ENCODE measurements around the gene AACS. TPM values are rescaled to one million over a fixed set of nuclear protein-coding genes. Genes with fewer than 3 reads are reported as not detected.

The AACS gene
- total and polyA plus RNA-seq, 2 of the 13 experiments (the other 11 are each of a cell fraction or from before 2014, with no cell fraction given), result 23.3 to 28.8 TPM

DNA sequence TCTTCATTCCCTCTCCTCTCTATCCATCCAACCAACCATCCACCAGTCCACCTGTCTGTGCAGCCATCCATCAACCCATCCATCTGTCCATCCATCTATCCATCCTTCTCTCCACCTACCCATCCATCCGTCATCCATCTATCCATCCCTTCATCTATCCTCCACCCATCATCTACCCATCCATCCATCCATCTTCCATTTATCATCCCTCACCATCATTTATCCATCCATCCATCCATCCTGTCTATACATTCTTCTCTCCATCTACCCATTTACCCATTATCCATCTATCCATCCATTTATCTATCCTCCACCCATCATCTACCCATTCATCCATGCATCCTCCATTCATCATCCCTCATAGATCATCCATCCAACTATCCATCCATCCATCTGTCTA is 24.4 kb downstream of the AACS start:
- ATAC-seq (no peak), DNase-seq (ENCODE audit: low spot score) (no peak), FAIRE-seq (no peak)
- no TSS peak for BruUV-seq (replicated peaks)
- Histone ChIP-seq H2AFZ (ENCODE audit: low read length) (no peak overlapping the region), H3K27me3 (ENCODE audit: control insufficient read depth in 1 of 2, insufficient read depth in 2 of 2, low read length in 2 of 2) (no peaks in the 10 kb centered on the region), H4K20me1 (ENCODE audit: insufficient read depth, low read length) (no peaks in the 10 kb centered on the region), H3K4me1 (ENCODE audit: insufficient read depth, low read length) (peaks cover 43% of the 10 kb centered on the region), H3K36me3 (replicated peaks in 1 of 2; ENCODE audit: control insufficient read depth in 1 of 2, insufficient read depth in 2 of 2, low read length in 2 of 2) (peaks cover 27 to 53% of the 10 kb centered on the region in 2 experiments; a peak in 4 of 5 replicates), H3K79me2 (ENCODE audit: insufficient read depth, low read length) (no peaks in the 10 kb centered on the region), H3K4me3 (replicated peaks in 1 of 3; ENCODE audit: insufficient read depth in 1 of 3, low read depth in 2 of 3, low read length in 3 of 3) (no peak overlapping the region), H3K27ac (ENCODE audit: extremely low read length, insufficient read depth, low read length) (no peak overlapping the region), H3K4me2 (ENCODE audit: low read depth, low read length) (no peak overlapping the region), H3K9me3 (ENCODE audit: low read length) (no peaks in the 10 kb centered on the region), H3K9ac (ENCODE audit: insufficient read depth, low read depth, low read length) (no peak overlapping the region)
- in situ Hi-C loops (cut with HindIII; ENCODE audit: extremely low pct_ligation_motif_present, low pct_unique_long_range_greater_than_20kb), result no loop called here
- 98% methylated on average over 1 of the region's 1 CpG for WGBS (ENCODE audit: low lambda C conversion rate)
- intact Hi-C loops (cut with micrococcal nuclease; ENCODE audit: unreplicated experiment), result no loop called here
- ChIA-PET POLR2A (no interaction called here), CTCF (ENCODE audit: low intra/inter-chr PET ratio, low total read pairs) (no interaction called here)
- no peak for TF ChIP-seq NFE2L2 (IDR thresholded peaks at IDR 0.05; ENCODE audit: low read length)
- no peak for TF ChIP-seq ZNF207 (IDR thresholded peaks at IDR 0.05; ENCODE audit: borderline replicate concordance)
- TF ChIP-seq, protein P1, sequence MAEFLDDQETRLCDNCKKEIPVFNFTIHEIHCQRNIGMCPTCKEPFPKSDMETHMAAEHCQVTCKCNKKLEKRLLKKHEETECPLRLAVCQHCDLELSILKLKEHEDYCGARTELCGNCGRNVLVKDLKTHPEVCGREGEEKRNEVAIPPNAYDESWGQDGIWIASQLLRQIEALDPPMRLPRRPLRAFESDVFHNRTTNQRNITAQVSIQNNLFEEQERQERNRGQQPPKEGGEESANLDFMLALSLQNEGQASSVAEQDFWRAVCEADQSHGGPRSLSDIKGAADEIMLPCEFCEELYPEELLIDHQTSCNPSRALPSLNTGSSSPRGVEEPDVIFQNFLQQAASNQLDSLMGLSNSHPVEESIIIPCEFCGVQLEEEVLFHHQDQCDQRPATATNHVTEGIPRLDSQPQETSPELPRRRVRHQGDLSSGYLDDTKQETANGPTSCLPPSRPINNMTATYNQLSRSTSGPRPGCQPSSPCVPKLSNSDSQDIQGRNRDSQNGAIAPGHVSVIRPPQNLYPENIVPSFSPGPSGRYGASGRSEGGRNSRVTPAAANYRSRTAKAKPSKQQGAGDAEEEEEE (CRISPR knock-in tag; IDR thresholded peaks at IDR 0.05; ENCODE audit: borderline replicate concordance), result no peak
- TF ChIP-seq ZNF775 (CRISPR knock-in tag; IDR thresholded peaks at IDR 0.05; ENCODE audit: borderline replicate concordance), result no peak
- 0 out of 2 replicates have a peak, but pooled peaks have one; percentile 21 for TF ChIP-seq NBN (conservative IDR thresholded peaks at IDR 0.05)
- no peak for TF ChIP-seq ZNF75D (CRISPR knock-in tag; IDR thresholded peaks at IDR 0.05; ENCODE audit: borderline replicate concordance)
- TF ChIP-seq EHMT2 (IDR thresholded peaks at IDR 0.05; ENCODE audit: borderline replicate concordance, low read depth, low read length), result no peak
- TF ChIP-seq SOX6 (IDR thresholded peaks at IDR 0.05), result 0 out of 2 replicates have a peak, but pooled peaks have one; percentile 51
- no peak for TF ChIP-seq SOX6 (CRISPR knock-in tag; IDR thresholded peaks at IDR 0.05)
- TF ChIP-seq RERE (CRISPR knock-in tag; IDR thresholded peaks at IDR 0.05; ENCODE audit: low read depth), result no peak
- TF ChIP-seq CEBPG (CRISPR knock-in tag; IDR thresholded peaks at IDR 0.05), result no peak
- TF ChIP-seq ZNF563 (CRISPR knock-in tag; IDR thresholded peaks at IDR 0.05), result no peak
- TF ChIP-seq RBM22 (optimal IDR thresholded peaks at IDR 0.05; ENCODE audit: low read length), result no peak
- TF ChIP-seq ZNF883 (CRISPR knock-in tag; IDR thresholded peaks at IDR 0.05; ENCODE audit: not compliant biosample characterization), result no peak
- TF ChIP-seq, protein P2, sequence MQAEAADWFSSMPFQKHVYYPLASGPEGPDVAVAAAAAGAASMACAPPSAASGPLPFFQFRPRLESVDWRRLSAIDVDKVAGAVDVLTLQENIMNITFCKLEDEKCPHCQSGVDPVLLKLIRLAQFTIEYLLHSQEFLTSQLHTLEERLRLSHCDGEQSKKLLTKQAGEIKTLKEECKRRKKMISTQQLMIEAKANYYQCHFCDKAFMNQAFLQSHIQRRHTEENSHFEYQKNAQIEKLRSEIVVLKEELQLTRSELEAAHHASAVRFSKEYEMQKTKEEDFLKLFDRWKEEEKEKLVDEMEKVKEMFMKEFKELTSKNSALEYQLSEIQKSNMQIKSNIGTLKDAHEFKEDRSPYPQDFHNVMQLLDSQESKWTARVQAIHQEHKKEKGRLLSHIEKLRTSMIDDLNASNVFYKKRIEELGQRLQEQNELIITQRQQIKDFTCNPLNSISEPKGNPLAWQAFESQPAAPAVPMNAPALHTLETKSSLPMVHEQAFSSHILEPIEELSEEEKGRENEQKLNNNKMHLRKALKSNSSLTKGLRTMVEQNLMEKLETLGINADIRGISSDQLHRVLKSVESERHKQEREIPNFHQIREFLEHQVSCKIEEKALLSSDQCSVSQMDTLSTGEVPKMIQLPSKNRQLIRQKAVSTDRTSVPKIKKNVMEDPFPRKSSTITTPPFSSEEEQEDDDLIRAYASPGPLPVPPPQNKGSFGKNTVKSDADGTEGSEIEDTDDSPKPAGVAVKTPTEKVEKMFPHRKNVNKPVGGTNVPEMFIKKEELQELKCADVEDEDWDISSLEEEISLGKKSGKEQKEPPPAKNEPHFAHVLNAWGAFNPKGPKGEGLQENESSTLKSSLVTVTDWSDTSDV (CRISPR knock-in tag; IDR thresholded peaks at IDR 0.05), result no peak
